ENCODE results near the gene TTC32. TPM values are rescaled to one million over a fixed set of nuclear protein-coding genes. Genes with fewer than 3 reads are reported as not detected.
A peak's percentile ranks its signal among the peaks of the same experiment; 100 is the strongest.
"Not testable (repeated sequence)": the region's sequence is repeated elsewhere in the genome, so short reads cannot be mapped to it uniquely, and the experiment has no call there.

TTC32 gene
- 13.0 and 18.0 TPM in 2 replicates for total RNA-seq (2014; rRNA removed; shearing (Covaris generic))

DNA sequence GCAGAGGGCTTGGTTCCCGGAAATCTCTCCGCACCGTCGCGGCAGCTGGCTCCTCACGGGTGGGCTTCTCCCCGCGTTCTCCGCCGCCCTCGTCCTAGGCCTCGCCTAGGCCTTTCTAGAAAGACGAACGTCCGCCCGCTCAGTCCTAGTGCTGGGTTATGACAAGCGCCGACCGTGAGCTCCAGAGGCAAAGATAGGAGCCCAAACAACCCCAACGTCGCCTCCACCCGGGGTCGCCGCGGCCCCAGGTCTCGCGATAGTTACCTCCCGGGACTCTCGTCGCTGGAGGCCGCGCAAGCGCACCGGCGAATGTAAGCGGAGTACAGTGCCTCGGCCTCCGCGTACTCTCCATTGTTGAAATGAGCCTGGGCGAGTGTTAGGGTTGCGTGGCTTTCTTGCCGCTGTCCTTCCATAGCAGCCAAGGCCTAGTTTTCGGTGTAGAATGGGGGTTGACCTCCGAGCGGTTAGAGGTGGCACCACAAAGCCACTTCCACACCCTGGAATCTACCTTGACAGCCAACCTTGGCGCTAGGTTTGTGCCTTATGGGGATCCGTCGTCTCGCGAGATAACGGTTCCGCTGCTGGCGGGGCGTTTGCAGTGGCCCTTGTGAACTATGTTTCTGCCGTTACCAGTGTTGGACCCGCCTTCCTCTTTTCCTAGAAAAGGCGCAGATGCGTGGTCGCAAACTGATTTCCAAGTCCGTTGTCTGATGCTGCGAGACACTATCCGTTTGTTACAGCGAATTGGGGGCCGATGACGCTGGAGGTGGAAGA lies at the start of gene TTC32:
Gene TTC32, minus strand, starts transcription at position 542 of the 774 bp plus-strand sequence. Its CDS starts 129 bp downstream, at position 413.
- DNase-seq (ENCODE audit: low read depth), result peak; percentile 94

GRCh38 chr2:19949071-19949470 lies 47.3 kb upstream of the TTC32 start:
- no peak for DNase-seq (ENCODE audit: low read depth)

DNA sequence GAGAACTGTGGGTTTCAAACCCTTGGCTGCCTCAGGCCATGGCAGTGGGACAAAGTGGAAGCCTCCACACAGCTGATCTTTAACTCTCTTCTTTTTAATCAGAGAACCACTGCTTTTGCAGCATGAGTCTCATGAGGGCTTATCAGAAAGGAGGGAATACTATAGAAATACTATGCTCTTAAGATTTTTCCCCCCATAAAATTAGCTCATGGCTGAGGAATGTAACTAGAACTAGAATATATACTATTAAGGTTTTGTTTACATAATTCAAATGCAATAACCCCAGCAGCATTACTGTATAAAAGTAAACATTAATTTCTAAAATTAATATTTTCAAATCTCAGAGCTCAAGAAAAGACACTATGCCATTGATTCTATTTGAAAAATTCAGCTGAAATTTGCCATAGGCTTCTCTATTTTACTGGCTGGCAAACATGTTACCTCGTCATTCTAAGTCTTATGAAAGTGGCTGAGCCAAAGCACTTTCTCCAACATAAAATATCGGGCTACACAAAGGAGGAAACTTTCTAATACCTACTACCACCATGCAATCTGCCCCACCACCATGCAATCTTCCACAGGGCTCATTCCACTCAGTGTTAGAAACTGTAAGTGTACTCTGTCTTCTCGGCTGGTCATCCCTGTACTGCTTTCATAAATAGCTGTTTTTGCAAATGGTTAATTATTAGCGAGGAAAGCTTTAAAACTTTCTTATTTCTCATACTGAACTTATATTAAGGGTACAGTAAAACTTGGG lies 45.6 kb upstream of the TTC32 start:
- DNase-seq (ENCODE audit: low read depth), result no peak

- no peak for DNase-seq (ENCODE audit: low read depth)
Observed at GRCh38 chr2:19944205-19944845, 42.5 kb upstream of the TTC32 start.

DNA sequence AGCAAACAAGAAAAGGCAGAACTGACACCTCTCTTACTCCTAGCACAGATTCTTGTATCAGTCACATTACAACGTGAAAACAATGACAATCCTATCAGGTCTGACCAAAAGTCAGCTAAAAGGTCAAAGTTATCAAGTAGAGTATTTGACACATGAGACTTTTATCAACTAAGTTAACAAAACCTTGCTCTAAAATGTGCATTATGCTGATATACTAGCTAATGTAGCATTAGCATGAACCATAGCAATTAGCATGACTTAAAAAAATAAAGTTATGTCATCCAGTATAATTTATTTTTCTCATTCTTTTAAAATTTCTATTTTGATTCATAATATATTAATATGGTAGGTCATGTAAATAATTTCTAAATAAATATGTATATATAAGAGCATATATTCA lies 41.4 kb upstream of the TTC32 start:
- no peak for DNase-seq (ENCODE audit: low read depth)

DNA sequence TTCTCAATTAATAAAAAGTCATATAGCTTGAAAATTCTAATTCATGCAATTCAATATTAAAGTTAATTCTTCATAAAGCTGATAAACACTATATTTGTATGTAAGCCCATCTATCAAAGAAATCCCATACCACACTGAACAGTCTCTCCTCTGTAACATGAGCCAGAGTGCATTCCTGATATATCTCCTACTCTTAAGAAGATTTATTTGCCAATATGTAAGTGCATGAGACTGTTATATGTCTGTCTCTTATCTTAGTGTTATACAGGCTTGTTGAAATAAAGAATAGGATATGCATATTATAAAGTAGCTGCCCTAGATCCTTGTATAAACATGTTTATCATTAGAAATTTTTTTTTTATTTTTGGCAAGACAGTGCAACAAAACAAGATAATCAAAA lies 40.4 kb upstream of the TTC32 start:
- DNase-seq (ENCODE audit: low read depth), result no peak

- DNase-seq (ENCODE audit: low read depth), result no peak
Observed at GRCh38 chr2:19937004-19937403, 35.2 kb upstream of the TTC32 start.

DNA sequence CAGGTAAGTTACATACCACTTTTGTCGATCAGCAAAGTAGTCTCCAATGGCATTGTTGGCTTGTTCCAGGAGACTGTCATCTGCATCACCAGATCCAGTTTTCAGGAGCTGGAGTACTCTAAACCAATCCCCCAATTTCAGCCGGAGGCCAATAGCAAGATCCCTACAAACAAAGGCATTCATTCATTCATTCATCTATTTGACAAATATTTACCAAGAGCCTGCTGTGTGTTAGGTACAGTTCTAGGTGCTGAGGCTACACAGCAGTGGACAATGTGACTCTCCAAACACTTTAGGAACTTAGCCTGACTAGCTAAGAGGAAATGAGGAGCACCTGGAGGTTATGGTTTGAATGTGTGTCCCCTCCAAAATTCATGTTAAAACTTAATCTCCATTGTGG lies 34.4 kb upstream of the TTC32 start:
- no peak for DNase-seq (ENCODE audit: low read depth)

DNA sequence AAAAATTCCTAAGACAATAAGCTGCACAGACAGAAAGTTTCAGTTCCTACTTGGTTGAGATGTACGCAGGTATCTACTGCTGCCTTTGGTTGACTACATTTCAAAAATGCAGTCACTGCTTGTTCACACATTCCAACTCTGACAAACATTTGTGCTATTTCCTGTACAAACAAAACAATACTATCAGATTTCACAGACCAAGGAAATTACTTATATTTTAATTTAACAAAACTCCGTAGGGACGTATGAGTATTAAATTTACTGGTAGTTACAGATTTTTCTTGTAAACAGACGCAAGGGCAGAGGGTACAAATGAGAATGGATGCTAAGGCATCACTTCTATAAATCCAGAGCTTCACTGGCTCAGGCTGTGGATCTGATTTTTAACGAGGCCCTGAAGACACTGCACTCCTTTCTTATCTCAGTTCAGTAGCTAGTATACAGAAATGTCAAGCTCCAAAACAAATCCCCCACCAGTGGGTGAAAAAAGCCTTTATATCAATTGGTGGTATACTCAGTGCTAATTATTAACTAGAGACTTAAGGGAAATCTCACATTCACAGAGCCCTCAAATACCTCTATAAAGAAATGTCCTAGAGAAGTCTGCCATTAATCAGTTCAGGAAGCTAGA lies 31.7 kb upstream of the TTC32 start:
- peak; percentile 35 for DNase-seq (ENCODE audit: low read depth)

- DNase-seq (ENCODE audit: low read depth), result no peak
Observed at GRCh38 chr2:19932928-19933327, 31.1 kb upstream of the TTC32 start.

DNA sequence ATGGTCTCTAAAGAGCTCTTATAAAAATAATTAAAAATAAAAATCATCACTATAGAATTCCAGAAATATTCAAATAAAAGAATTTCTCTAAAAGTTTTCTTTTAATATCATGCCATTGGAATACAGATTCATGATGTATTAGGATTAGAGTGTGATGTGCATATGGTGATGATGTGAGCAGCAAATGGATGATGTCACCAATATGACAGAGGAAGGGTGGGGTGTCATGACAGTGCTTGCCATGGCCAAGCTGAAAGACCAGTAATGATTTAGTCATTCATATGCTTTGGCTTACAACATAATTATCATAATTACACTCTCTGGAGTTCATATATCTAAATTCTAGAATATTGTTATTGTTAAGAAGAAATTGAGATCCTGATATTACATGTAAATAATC lies 27.4 kb upstream of the TTC32 start:
- DNase-seq (ENCODE audit: low read depth), result no peak

GRCh38 chr2:19927816-19928215 lies 26.0 kb upstream of the TTC32 start:
- not testable (repeated sequence) for DNase-seq (ENCODE audit: low read depth)

- not testable (repeated sequence) for DNase-seq (ENCODE audit: low read depth)
Observed at GRCh38 chr2:19924526-19924925, 22.7 kb upstream of the TTC32 start.

DNA sequence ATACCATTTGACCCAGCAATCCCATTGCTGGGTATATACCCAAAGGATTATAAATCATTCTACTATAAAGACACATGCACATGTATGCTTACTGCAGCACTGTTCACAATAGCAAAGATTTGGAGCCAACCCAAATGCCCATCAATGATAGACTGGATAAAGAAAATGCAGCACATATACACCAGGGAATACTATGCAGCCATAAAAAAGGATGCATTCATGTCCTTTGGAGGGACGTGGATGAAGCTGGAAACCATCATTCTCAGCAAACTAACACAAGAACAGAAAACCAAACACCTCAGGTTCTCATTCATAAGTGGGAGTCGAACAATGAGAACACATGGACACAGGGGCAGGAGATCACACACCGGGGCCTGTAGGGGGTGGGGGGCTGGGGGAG lies 20.4 kb upstream of the TTC32 start:
- not testable (repeated sequence) for DNase-seq (ENCODE audit: low read depth)

DNA sequence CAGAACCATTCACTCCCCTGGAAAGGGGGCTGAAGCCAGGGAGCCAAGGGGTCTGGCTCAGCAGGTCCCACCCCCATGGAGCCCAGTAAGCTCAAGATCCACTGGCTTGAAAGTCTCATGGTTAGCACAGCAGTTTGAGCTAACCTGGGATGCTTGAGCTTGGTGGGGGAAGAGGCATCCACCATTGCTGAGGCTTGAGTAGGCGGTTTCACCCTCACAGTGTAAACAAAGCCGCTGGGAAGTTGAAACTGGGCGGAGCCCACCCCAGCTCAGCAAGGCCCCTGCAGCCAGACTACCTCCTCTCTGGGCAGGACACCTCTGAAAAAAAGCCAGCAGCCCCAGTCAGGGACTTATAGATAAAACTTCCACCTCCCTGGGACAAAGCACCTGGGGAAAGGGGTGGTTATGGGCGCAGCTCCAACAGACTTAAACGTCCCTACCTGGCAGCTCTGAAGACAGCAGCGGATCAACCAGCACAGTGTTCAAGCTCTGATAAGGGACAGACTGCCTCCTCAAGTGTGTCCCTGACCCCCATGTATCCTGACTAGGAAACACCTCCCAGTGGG lies 14.7 kb upstream of the TTC32 start:
- DNase-seq (ENCODE audit: low read depth), result no peak

DNA sequence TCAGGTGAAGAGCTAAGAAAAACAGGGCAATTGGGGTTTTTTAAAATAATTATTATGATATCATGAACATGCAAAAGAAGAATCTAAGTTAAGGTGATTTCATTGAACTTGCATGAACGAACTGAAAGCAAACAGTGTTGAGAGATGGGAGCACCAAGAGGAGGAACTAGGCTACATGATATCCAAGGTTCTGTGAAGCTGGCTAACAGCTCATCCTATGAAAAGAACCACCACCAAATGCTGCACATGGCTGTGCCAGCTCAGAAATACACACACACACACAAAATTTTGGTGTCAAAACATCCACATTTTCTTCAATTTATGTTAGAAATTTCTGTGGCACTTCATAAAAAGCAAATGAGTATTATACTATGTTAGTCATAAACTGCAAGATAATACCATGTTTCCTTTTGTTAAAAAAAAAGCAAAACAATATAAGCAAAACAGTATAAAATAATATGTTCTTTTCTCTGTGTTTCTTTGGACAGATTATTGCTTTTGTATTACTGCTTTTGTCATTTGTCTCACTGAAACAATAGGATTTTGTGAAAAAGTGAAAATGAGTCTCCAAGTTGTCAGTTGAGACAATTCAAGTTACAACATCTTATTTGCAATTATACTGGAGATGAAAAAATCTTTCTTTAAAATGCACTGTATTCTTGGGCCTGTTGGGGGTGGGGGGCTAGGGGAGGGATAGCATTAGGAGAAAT lies 12.6 kb upstream of the TTC32 start:
- no peak for DNase-seq (ENCODE audit: low read depth)

- peak; percentile 99 for DNase-seq (ENCODE audit: low read depth)
Observed at GRCh38 chr2:19911808-19912509, 10.2 kb upstream of the TTC32 start.

- DNase-seq (ENCODE audit: low read depth), result peak; percentile 11
Observed at GRCh38 chr2:19902216-19902740, 495 bp upstream of the TTC32 start.

- DNase-seq (ENCODE audit: low read depth), result peak; percentile 11
Observed at GRCh38 chr2:19900931-19901441, 797 bp downstream of the TTC32 start.
